KMS-11 (cell line): ENCODE measurements around the gene PPP1R15A.

Experiments
- H2AFZ ChIP-seq: fragments of 200-600 bp; sonication (generic); 2 replicates; pipeline ENCODE4 v1.6.1; 2016; ENCODE audit warnings: antibody characterized with exemption, mixed run types, low read depth
- H3K27ac ChIP-seq: fragments of 200-600 bp; sonication (generic); 2 replicates; pipeline ENCODE4 v1.6.1; 2016; ENCODE audit warnings: mild to moderate bottlenecking, mixed run types
- H3K27me3 ChIP-seq: fragments of 200-600 bp; sonication (generic); 2 replicates; pipeline ENCODE4 v1.6.1; 2017; ENCODE audit warnings: mild to moderate bottlenecking, low read depth, mixed run types, moderate library complexity; ENCODE audit not compliant: insufficient read depth
- H3K36me3 ChIP-seq: fragments of 200-600 bp; sonication (generic); 2 replicates; pipeline ENCODE4 v1.6.1; 2017; ENCODE audit warnings: mild to moderate bottlenecking, mixed run types; ENCODE audit not compliant: insufficient read depth
- H3K4me1 ChIP-seq: fragments of 200-600 bp; sonication (generic); 2 replicates; pipeline ENCODE4 v1.6.1; 2016; ENCODE audit warnings: mild to moderate bottlenecking, low read depth, mixed run types; ENCODE audit not compliant: poor library complexity, severe bottlenecking
- H3K4me2 ChIP-seq: fragments of 200-600 bp; sonication (generic); 2 replicates; pipeline ENCODE4 v1.7.0; 2016; ENCODE audit warnings: mild to moderate bottlenecking, mixed run types
- H3K4me3 ChIP-seq: fragments of 200-600 bp; sonication (generic); IDR thresholded peaks from 2 replicates; pipeline ENCODE4 v1.6.1; 2017; ENCODE audit warnings: low read depth, low read length, mixed read lengths; ENCODE audit not compliant: insufficient read depth
- H3K79me2 ChIP-seq: fragments of 200-600 bp; sonication (generic); 2 replicates; pipeline ENCODE4 v1.6.1; 2016; ENCODE audit warnings: low read depth, mixed run types; ENCODE audit not compliant: insufficient read depth
- H3K9ac ChIP-seq: fragments of 200-600 bp; sonication (generic); 2 replicates; pipeline ENCODE4 v1.6.1; 2016; ENCODE audit warnings: mild to moderate bottlenecking, mixed run types
- H4K20me1 ChIP-seq: fragments of 200-600 bp; sonication (generic); 2 replicates; pipeline ENCODE4 v1.6.1; 2016; ENCODE audit warnings: mild to moderate bottlenecking, mixed run types; ENCODE audit not compliant: insufficient read depth
- CTCF ChIP-seq: fragments of 200-600 bp; sonication (generic); conservative IDR thresholded peaks from 2 replicates; pipeline ENCODE4 v1.6.1; 2017; ENCODE audit warnings: low read depth, mild to moderate bottlenecking, antibody characterized with exemption, low read length, moderate library complexity, mixed read lengths

Gene PPP1R15A

GRCh38 chr19:48852292-48852691, 19.9 kb upstream of the PPP1R15A start:
- no peaks in the 10 kb centered on the region for H3K36me3 ChIP-seq
- H4K20me1 ChIP-seq: no peaks in the 10 kb centered on the region
- H3K27ac ChIP-seq: no peak overlapping the region
- no peak overlapping the region for H2AFZ ChIP-seq
- H3K79me2 ChIP-seq: no peaks in the 10 kb centered on the region
- no peak for TF ChIP-seq CTCF
- H3K4me3 ChIP-seq: no peak overlapping the region
- H3K4me2 ChIP-seq: no peak overlapping the region
- H3K27me3 ChIP-seq: no peaks in the 10 kb centered on the region
- H3K9ac ChIP-seq: no peak overlapping the region
- peaks cover 6% of the 10 kb centered on the region for H3K4me1 ChIP-seq

GRCh38 chr19:48853483-48853882, 18.7 kb upstream of the PPP1R15A start:
- no peaks in the 10 kb centered on the region for H3K27me3 ChIP-seq
- no peak overlapping the region for H3K4me3 ChIP-seq
- H3K4me1 ChIP-seq: peaks cover 6% of the 10 kb centered on the region
- H3K9ac ChIP-seq: no peak overlapping the region
- no peak overlapping the region for H2AFZ ChIP-seq
- no peak for TF ChIP-seq CTCF
- H3K36me3 ChIP-seq: no peaks in the 10 kb centered on the region
- no peak overlapping the region for H3K4me2 ChIP-seq
- H4K20me1 ChIP-seq: no peaks in the 10 kb centered on the region
- H3K79me2 ChIP-seq: no peaks in the 10 kb centered on the region
- H3K27ac ChIP-seq: no peak overlapping the region

- no peak for TF ChIP-seq CTCF
- no peaks in the 10 kb centered on the region for H3K27me3 ChIP-seq
- H3K36me3 ChIP-seq: no peaks in the 10 kb centered on the region
- no peak overlapping the region for H3K27ac ChIP-seq
- no peak overlapping the region for H3K4me3 ChIP-seq
- H3K9ac ChIP-seq: no peak overlapping the region
- no peaks in the 10 kb centered on the region for H3K4me1 ChIP-seq
- H3K79me2 ChIP-seq: no peaks in the 10 kb centered on the region
- no peak overlapping the region for H3K4me2 ChIP-seq
- no peaks in the 10 kb centered on the region for H4K20me1 ChIP-seq
- no peak overlapping the region for H2AFZ ChIP-seq
Observed at GRCh38 chr19:48854103-48854502, 18.1 kb upstream of the PPP1R15A start.

- Histone ChIP-seq H3K9ac (no peak overlapping the region), H2AFZ (no peak overlapping the region), H3K4me1 (no peaks in the 10 kb centered on the region), H3K36me3 (no peaks in the 10 kb centered on the region), H3K27ac (no peak overlapping the region), H4K20me1 (no peaks in the 10 kb centered on the region), H3K27me3 (no peaks in the 10 kb centered on the region; the same call in 1 of the 2 replicates), H3K4me3 (no peak overlapping the region), H3K79me2 (no peaks in the 10 kb centered on the region), H3K4me2 (no peak overlapping the region)
- no peak for TF ChIP-seq CTCF
Observed at GRCh38 chr19:48856921-48857320, 15.3 kb upstream of the PPP1R15A start.
